Fibroblast of skin of left quadriceps (primary cell): ENCODE measurements around the gene CTTNBP2NL.
"Not testable (repeated sequence)": the region's sequence is repeated elsewhere in the genome, so short reads cannot be mapped to it uniquely, and the experiment has no call there.

Source experiments
- DNase-seq, 2 experiments: peaks; one replicate each; pipeline ENCODE4 v3.0.0-alpha.2; 2013; ENCODE audit warnings: low read depth in 2 of 2

The CTTNBP2NL gene

DNA sequence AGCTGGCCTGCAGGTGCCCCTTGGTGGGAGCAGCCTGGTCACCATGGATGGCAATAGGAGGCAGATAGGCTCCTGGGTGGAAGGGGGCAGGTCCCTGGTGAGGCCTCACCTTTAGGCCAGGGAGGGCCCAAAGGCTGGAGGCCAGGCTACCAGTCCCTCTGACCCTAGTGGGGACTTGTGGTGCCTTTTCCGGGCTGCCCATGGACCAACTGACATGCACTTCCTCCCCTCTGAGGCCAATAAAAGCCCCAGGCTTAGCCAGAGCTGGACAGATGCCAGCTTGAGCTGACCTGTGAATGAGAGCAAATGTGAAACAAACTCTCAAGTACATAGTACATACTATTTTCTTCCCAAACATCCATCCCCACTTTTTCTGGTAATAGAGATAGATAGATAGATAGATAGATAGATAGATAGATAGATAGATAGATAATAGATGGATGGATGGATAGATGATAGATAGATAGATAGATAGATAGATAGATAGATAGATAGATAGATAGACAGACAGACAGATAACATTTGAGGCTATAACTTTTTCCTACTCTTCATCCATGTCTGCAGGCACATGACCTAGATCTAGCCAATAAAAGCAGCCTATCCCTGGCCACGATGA is 9.2 kb upstream of the CTTNBP2NL start:
- DNase-seq: no peak

DNA sequence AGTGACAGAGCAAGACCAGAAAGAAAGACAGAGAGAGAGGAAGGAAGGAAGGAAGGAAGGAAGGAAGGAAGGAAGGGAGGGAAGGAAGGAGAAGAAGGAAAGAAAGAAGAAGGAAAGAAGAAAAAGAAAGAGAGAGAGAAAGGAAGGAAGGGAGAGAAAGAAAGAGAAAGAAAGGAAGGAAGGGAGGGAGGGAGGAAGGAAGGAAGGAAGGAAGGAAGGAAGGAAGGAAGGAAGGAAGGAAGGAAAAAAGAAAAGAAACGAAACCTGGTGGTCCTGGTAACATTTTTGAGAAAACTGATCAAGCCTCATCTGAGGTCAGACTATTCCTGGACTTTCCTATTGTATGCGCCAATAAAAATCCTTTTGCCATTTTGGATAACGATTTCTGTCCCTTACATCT is 8.2 kb upstream of the CTTNBP2NL start:
- no peak for DNase-seq

DNA sequence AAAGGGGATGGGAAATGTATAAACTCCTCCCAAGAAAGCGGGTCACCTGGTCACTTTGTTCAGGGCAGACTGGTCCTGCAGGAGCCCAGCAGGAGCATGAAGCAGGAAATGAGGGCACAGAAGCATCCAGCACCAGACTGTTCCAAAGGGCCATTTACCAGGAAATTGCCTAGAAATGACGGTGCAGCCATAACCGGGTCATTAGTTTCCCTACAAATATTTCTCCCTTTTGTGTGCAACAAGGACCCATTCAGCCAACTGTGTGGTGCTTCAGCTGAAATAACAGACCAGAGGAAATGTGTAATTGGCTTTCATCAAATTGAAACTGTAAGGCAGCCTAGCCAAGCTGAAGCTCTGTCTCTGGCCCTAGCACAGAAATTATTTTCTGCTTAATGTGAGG is 7.6 kb upstream of the CTTNBP2NL start:
- DNase-seq: no peak

DNA sequence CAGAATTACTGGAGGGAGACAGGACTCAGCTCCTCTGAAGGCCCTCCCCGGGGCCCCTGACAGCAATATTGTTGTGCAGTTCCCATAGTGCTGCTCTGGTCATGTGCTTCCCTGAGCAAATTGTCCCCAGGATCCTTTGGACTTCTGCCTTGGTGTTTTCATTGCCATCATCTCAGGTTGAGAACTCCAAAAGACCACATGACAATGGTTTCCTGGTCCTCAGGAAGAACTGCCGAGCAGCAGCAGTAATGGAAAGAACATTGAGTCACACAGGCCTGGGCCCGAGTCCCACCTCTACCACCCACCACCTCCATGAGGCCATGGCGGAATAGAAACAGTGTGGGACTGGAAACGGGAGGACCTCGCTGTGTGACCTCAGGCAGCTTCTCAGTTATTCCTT is 6.3 kb upstream of the CTTNBP2NL start:
- no peak for DNase-seq

DNA sequence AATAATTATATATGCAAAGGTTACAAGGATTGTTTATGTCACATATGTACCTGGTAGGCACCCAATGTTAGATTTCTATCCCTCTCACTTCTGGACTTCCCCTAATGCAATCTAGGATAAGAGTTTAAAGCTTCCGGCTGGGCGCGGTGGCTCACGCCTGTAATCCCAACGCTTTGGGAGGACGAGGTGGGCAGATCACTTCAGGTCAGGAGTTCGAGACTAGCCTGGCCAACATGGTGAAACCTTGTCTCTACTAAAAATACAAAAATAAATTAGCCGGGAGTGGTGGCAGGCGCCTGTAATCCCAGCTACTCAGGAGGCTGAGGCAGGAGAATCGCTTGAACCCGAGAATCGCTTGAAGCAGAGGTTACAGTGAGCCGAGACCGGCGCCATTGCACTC is 5.7 kb upstream of the CTTNBP2NL start:
- not testable (repeated sequence) for DNase-seq

DNA sequence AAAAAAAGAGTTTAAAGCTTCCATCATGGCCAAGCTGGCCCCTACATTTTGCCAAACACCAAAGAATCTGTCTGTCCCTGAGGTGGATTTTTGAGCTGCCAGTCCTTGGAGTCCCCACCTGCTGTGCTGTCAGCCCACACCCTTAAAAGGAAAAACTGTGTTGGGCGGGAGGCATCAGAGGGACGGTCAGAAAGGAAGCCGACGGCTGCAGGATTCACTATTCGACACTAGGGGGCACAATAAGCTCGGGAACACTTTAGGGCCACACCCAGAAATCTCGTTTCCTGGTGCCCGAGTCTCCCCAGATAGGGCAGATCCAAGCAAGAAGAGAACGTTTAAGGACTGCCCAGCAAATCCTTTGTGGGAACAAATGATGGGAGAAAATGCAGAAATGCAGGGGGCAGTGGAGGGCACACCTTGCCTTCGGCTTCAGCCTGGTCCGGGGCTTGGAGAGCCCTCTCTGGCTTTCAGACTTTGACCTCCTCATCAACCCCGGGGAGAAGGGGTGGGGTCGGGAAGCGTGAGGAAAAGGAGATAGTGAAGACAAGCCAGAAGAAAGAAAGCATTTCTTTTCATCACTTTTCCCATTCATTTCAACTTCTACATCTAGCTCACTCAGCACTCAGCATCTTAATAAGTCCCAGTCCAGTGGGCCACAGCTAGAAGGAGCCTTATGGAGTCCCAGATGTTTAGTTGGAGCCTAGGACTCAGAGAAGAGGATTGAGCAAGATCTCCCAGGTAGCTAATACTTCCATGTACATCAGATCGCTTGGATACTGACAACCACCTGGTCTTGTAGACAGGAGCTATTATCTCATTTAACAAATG is 5.0 kb upstream of the CTTNBP2NL start:
- DNase-seq: peak; percentile 88

DNA sequence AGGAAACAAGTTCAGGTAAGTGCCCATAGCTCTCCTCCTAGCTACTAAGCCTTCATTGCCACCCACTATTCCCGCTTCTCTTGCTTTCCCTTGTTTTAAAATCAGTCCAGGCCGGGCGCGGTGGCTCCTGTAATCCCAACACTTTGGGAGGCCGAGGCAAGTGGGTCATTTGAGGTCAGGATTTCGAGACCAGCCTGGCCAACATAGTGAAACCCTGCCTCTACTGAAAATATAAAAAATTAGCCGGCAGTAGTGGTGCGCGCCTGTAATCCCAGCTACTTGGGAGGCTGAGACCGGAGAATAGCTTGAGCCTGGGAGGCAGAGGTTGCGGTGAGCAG is 4.4 kb upstream of the CTTNBP2NL start:
- no peak for DNase-seq

DNA sequence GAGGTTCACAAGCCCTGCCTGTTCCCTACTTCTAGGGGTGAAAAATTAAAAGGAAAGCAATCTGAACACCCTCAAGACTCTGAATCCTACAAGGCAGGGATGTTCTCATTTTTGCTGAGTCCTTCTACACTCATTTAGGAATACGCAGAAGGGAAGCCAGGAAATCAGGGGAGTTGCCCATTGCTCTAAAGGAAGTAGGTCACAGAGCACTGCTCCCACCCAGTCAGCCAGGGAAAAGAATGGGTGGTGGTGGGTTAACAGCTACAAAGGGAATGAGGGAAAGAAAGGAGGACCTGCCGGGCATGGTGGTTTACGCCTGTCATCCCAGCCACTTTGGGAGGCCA is 2.4 kb upstream of the CTTNBP2NL start:
- DNase-seq: no peak

DNA sequence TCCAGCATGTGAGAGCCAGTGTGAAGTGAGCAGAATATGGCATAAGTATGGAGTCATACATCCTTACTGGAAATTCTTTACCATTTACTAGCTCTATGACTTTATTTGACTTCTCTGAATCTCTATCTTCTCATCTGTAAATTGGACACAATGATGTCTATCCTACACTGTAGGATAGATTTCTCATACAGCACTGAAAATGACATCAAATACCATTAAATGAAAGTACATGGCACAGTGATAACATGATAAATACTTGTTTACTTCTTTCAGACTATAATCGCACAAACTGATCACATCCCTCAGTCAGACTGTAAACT is 1.3 kb upstream of the CTTNBP2NL start:
- no peak for DNase-seq

DNA sequence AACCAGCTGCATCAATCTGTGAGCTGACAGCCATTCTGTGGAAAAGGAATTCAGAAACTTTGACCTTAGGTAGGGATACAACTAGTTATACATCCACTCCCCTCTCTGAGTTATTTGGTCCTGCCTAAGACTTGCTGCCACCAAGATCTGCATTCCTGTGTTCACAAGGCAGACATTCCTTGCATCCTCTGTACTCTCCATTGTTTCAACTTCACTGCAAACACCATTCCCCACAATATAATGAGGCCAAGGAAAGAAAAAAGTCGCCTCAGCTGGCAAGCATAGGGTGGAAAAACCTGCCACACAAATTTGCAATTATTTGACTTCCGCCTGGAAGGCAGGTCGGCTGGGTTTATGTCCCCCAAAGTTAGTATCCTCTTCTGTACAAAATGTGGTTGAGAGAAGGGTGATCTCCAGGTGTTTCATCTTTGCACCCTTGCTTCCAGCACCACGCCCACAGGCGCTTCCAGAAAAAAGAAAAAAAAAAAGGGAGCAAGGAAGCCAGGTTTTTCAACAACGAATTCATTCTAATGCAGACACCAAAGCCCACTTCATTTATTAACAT is 676 bp upstream of the CTTNBP2NL start:
- DNase-seq: no peak

DNA sequence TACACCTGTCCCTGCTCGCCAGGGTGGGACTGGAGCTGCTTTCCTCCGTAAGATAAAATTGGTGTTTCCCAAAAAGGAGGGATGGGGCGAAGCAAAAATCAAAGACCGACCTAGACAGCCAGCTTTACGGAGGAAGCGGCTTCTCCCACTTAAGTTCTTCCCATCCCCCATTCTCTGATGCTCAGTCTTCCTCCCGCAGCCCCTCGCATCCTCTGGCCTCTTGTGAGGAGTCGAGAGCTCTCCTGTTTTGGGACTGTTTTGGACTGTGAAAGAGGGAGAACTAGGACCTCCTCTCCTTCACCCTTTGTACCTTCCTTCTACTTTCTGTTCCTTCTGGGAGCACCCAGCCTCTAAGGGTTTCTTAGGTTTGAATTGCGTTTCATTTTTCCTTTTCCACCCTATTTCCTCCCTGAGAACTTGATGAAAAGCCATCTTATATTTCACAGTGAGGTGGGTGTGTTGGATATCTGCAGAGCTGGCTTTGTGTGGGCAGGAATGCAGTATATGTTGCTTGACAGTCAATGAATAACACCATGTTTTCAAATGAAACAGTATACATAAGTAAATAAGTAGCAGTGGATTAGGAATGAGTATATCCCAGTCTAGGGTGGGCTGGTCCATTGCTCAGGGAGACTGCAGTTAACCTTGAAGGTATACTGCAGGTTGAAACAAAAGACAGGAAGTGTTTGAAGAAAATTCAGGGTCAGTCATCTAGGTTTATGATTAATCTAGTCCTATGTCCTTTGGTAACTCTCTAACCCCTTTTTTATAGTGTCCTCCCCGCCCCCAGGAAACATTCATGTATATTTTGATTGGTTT is 848 bp downstream of the CTTNBP2NL start:
- no peak for DNase-seq

DNA sequence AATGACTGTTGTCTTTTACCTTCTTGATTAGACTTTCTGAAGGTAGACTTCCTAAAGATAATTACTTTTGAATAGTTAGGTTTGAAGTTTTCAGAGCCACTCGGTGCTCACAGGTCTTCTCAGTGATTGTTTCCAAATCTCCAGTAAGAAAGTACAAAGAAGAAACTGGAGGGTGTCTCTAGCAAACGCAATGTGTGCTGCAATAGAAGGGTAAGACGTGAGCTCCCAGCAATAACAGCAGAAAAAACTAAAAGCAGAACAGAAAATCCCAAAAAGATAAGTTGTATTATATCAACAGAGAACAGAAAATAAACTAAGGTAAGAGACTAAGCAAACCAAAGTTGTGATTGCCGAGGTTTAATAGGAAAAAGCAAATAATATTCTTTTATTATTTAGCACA is 1.8 kb downstream of the CTTNBP2NL start:
- no peak for DNase-seq

DNA sequence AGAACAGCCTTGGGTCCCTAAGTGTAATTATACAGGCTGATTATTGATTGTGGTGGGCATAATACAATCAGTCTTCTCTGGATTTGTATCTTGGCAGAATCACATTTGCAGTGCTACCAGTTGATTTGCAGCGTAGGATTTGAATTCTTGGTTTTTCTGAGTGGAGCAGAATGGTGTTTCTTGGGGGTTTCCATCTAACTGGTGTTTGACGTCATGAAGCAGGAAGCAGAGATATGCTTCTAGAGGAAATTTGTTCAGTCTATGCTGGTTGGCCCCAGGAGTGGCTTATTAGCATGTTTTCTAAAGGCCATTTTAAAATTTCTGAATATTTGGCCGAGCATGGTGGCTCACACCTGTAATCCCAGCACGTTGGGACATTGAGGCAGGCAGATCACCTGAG is 3.4 kb downstream of the CTTNBP2NL start:
- DNase-seq: no peak

DNA sequence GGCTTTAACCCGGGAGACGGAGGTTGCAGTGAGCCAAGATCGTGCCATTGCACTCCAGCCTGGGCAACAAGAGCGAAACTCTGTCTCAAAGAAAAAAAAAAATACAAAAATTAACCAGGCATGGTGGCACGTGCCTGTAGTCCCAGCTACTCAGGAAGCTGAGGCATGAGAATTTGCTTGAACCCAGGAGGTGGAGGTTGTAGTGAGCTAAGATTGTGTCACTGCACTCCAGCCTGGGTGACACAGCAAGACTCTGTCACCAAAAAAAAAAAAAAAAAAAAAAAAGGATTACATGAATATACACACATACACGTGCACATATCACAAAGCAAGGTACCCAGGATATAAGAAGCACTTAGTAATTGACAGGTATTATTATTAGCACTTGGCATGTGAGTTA is 4.7 kb downstream of the CTTNBP2NL start:
- DNase-seq: not testable (repeated sequence)

DNA sequence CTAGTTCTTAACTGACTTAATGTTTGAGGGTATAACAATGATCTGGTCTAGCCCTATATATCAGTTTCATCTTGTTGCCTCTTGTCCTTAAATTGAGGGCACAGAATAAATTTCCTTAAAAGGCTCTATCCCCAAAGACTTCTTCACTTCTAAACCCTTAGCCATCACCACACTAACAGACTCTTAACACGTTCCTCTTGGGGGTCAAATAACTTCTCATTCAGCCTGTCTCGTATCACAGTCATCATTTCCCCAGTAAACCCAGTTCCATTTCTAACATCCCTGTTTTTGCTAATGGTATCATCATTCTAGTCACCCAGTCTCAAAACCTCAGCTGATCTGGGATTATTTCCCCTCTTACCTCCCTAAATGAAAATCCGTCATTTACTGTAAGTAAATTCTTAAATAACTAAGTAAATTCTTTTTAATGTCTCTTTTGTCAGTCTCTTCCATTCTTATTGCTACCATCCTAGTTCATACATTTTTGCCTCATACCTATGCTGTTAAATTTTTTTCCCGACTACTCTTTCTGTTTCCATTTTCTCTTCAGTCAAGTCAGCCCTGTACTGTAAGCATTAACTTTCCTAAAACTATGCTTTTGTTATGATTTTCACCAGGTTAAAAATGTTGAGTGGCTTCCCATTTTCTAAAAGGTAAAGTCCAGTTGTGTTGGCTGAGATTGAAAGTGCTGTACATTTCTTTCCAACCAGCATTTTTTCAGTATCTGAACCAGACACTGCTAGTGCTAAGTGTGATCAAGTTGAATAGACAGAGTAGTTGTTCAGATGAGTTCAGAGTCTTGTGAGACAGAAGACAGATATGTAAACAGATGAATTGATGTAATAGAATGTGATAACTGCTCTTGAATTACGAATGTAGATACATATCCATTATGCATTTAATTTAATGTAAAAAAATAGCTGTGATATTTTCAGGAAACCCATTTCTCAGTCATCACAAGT is 6.9 kb downstream of the CTTNBP2NL start:
- DNase-seq: no peak

DNA sequence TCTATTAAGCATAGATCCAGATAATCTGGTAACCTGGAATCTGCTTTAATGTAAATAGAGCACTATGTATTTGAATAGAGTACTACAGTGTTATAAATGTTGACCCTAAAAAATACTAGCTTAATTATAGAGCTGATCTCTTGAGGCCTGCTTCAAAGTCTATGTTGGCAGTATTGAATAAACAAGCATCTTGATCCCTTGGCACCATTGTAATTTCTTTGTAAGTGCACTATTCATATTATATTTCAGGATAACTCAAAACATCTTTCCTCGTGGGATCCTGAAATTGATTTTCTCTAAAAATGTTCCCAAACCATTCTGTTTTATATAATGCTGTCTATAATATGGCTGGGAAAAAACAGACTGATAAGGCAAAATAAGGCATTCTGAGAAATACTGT is 10.8 kb downstream of the CTTNBP2NL start:
- DNase-seq: no peak

DNA sequence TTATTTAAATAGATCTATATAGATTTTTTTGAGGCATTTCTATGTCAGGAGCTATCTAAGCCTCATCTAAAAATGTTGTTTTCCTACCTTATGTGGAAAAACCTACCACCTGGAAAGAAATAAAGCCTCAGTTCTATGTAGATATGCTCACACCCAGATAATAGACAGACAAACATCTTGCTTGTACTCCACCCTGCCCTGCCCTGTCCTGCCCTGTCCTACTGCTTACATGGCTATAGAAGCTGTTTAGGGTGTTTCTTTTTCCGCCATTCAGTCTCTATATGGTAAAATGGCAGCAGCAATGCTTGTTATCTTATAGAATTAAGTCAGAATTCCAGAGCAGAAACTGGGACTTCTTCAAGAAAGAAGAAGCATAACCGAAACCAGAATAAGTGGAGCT is 13.4 kb downstream of the CTTNBP2NL start:
- no peak for DNase-seq

DNA sequence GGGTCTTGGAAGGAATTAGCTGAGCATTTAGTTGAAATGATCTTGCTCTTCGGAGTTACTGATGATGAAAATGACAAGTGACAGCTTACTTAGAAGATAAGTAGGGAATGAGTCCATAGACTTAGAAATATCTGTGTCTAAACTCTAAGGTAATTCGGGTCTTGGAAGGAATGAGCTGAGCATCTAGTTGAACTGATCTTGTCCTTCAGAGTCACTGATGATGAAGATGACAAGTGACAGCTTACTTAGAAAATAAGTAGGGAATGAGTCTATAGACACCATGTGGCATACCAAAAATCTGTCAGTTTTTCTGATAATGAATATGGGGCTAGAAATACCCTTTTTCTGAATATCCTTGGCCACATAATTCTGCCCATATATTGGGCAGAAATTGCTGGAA is 14.7 kb downstream of the CTTNBP2NL start:
- DNase-seq: no peak

DNA sequence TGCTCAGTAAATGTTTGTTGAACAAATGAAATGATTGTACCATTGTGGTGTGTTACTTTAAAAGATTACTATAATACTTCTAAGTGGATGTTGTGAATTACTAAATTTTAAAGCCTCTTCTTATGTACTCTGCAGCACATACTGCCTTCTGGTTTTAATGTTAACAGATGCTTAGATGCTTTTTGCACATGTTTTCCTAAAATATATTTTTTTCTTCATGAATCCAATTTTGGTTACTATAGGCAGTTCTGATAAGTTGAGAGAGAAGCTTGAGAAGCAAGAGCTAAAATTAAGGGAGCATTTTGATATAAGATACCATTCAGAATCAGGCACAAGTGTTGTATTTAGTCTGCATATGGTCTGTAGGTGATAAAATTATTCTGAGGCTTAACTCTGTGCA is 21.3 kb downstream of the CTTNBP2NL start:
- no peak for DNase-seq

DNA sequence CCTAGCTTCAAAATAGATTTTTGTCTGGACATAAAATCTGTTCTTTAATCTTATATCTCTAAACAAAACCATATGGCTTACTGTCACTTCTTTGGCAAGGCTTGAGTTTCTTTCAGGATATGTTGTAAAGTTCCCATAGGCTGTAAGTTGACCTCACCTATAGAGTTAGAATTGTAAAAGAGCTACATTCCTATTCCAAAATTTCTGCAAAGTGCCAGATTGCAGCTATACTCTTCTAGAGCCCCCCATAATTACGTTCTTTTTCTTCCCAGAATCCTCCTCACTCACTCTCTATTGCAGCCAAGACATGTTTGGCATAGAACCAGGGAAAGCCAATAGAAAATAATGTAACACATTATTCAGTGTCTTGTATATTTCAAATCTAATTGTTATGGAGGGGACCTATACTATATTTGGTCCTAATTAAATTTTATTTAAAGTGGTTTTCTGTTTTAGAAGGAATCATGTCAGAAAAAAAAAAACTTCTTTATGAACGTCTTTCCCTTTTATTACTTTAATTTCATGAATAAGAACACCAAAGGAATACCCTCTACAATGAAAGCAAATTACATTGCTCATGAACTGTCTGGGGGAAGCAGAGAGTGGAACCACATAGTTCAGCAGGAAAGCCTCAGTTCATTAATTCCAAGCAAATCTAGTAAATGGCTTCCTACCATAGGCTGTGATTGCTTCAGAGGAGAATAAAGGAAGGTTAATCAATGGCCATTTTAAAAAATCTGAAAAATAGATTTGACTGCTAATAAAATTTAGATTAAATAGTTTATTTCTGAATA is 22.3 kb downstream of the CTTNBP2NL start:
- DNase-seq: peak in 1 of 2 experiments; percentile 30

DNA sequence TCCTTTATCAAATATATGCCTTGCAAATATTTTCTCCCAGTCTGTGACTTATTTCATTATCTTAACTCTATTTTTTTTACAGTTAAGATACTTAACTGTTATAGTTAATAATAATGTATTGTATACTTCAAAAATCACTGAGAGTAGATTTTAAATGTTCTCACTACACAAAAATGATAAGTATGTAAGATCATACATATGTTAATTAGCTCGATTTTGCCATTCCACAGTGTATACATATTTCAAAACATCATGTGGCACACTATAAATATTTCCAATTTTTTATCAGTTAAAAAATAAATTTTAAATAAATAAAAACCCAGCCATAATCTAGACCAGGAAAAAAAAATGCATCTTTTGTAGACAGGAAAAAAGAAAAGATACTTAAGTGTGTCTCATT is 27.2 kb downstream of the CTTNBP2NL start:
- DNase-seq: no peak
